ENCODE measurements around the gene EXOSC5.
"Not testable (repeated sequence)": the region's sequence is repeated elsewhere in the genome, so short reads cannot be mapped to it uniquely, and the experiment has no call there.

Gene EXOSC5

DNA sequence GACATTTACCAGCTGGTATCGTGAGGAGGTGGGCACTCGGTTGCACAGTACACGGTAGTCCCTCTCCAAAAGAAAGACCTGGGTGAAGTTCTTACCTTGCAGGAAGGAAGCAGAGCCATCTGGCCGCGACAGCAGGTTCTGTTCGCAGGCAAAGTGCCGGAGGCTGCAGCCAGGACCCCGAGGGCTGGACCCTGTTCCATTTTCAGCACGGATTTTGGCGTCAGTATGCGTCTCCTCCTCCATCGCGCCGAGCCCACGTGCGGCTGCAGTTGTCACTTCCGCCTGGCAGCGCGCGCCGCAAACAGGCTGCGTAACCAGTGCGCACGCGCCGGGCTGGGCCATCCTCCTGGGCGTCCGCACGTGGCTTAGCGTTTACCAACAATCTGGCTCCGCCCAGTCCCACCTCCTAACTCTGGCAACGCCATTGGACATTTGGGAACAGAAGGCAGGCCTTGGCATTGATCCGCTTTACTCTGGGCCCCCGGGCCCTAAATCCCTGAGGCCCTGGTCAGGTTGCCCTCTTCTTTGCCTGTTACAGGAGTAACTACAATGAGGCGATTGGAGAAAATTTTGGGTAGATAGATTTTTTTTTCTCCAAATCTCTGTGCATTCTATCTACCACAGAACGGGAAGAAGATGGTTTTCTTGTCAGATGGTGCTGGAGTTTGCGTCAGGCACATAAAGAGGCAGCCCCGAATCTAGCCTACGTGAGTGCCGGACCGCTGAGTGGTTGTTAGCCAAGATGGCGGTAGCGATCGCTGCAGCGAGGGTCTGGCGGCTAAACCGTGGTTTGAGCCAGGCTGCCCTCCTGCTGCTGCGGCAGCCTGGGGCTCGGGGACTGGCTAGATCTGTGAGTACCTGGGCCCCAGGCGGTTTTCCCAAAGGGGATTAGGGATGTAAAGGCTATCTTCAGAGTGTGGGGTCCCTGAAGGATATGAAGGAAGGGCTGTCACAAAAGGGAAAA is at the start of gene EXOSC5, which contains the start of gene BCKDHA:
EXOSC5 (minus strand) TSS at position 274 of the 964 bp plus-strand sequence; CDS start at position 243, 31 bp downstream.
BCKDHA (plus strand) TSS at position 733 of the 964 bp plus-strand sequence; CDS start at position 743, 10 bp downstream.
- peak; percentile 100 for DNase-seq

GRCh38 chr19:41445575-41445974 is 48.4 kb upstream of the EXOSC5 start:
- DNase-seq: no peak

DNA sequence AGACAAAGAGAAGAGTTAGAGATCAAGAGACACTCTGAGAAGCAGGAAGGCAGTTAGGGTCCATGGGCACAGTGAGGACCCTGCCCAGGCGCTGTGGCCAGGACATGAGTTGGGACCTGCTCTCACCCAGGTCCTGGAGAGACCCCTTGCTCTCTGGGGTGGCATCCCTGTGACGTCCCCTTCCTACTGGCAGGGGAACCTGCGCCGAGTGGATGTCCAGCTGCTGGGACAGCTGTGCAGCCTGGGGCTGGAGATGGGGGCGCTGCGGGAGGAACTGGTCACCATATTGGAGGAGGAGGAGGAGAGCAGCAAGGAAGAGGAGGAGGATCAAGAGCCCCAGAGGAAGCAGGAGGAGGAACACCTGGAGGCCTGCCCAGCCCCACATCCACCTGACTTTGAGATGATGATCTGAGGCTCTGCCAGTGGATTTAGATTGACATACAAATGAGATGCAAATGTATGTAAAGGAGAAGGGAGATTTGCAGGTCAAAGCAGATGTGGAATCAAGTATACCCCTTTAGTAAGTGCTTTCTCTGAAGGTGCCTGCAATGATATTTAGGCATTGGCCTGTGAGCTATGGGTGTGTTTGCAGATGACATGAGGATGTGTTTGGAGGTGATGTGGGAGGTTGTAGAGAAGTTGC is 46.8 kb upstream of the EXOSC5 start:
- DNase-seq: no peak

- no peak for DNase-seq
Measured at GRCh38 chr19:41442473-41443355, 45.6 kb upstream of the EXOSC5 start, which contains the start of gene ERICH4. ERICH4 (plus strand) TSS chr19:41443156; CDS start chr19:41443170, 14 bp downstream.

DNA sequence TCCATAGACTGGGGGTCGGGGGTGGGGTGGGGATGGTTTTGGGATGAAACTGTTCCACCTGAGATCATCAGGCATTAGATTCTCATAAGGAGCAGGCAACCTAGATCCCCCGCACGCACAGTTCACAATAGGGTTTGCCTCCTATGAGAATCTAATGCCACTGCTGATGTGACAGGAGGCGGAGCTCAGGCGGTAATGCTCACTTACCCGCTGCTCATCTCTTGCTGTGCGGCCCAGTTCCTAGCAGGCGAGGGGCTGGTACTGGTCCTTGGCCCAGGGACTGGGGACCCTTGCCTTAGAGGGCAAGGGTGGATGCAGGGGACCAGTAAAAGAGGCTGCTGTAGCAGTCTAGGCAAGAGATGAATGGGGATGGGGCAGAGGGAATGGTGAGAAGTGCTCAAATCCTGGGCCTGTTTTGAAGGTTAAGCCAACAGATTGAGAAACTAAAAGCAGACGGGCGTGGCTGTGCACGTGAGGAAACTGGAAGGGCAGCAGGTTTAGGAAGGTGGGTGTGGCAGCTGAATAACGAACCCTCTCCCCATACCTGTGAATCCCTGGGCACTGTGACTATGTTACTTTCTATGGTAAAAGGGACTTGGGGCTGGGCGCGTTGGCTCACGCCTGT is 44.3 kb upstream of the EXOSC5 start:
- DNase-seq: no peak

- DNase-seq: peak; percentile 99
Measured at GRCh38 chr19:41439441-41440222, 42.5 kb upstream of the EXOSC5 start, which contains the start of gene DMAC2. DMAC2 (minus strand) TSS chr19:41439912; CDS start chr19:41439899, 13 bp downstream.

- DNase-seq: no peak
Measured at GRCh38 chr19:41437944-41438574, 40.9 kb upstream of the EXOSC5 start.

DNA sequence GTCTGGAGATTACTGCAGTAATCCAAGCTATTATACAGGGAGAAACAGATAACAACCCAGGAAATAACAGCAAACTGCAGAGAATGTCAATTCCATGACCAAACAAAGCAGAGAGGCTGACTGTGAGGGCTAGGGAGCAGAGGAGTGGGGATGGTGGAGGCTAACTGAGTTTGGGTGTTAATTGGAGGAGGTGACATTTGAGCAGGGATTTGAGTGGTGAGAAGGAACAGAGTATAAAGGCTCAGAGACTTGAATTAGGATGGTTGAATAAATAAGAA is 39.5 kb upstream of the EXOSC5 start:
- DNase-seq: no peak

GRCh38 chr19:41435936-41436673 is 38.9 kb upstream of the EXOSC5 start:
- DNase-seq: no peak

GRCh38 chr19:41435376-41435775 is 38.2 kb upstream of the EXOSC5 start:
- DNase-seq: not testable (repeated sequence)

DNA sequence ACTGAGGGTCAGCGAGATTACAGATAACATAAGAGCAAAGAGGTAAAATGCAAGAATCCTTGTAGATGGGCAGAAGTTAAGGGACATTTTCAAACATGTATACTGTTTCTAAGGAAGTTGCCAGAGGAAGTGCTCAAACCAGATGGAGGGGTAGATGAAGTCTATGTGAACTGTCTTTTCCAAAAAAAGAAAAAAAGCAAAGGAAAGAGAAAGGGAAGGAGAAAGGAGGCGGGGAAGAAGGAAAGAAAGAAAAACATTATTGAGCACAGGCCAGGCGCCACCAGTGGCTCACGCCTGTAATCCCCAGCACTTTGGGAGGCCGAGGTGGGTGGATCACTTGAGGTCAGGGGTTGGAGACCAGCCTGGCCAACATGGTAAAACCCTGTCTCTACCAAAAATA is 37.3 kb upstream of the EXOSC5 start:
- no peak for DNase-seq

DNA sequence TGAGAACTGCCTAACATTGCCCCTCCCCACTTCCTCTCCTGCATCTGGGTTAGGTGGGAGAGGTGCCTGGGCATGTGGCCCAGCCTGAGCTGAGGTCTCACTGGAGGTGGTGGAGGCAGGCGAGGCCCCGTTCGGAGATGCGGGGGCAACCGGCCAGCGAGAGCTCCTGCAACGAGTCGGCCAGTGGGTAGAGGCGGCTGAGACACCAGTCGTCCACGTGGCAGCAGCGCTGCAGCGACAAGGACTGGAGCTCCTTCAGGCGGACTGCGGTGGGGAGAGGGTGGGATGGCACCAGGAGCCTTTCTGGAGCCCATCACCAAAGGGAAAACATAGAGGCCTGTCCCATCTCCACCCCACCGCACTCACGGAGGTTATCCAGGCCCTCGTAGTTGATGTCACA is 36.0 kb upstream of the EXOSC5 start:
- DNase-seq: no peak

DNA sequence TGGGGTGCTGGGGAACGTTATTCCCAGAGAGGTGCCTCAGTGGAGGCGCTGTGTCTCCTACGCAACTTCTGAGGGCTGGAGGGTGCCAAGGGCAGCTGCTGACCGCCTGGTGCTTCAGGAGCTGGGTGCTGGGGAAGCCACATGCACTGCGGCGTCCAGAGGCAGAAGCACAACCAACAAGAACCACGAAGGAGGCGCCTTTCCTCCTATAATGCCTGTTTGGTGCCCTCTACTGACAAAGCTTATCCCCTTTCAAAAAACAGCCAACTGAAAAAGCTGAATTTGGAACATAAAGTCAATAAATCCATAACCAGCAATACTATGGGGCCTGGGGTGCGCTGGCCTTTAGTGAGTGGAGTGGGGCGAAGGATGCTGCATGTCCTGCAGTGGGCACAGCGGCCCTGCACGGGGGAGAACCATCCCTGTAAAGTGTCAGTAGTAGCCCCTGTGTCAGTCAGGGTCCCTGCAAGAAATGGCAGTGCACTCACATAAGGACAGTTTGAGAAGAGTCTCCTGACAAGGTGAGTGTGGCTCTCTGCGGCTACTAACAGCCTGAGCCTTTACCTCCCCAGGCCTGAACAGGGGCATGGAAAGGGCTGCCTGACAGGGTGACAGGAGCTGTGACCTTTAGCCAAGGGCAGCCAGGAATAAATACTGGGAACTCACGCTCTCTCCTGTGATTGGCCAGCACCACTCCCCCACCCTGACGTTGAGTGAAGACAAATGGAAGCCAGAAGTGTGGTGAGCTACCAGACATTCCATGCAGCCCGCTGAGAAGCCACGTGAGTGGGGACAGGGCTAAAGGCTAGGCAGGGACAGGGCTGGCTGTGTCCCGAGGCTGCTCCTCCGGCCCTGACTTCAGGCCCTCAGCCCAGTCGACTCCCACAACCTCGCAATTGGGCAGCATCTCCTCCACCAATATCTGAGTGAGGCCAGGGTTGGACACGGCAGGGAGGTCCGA is 34.5 kb upstream of the EXOSC5 start:
- peak; percentile 7 for DNase-seq

GRCh38 chr19:41430922-41431321 is 33.8 kb upstream of the EXOSC5 start:
- DNase-seq: no peak

GRCh38 chr19:41428481-41428859 is 31.3 kb upstream of the EXOSC5 start:
- DNase-seq: no peak

GRCh38 chr19:41427647-41428480 is 30.7 kb upstream of the EXOSC5 start:
- DNase-seq: peak; percentile 48

- peak; percentile 90 for DNase-seq
Measured at GRCh38 chr19:41426952-41427646, 29.9 kb upstream of the EXOSC5 start, which contains the start of gene B3GNT8. B3GNT8 (minus strand) TSS chr19:41427374; CDS start chr19:41426778, 596 bp downstream.

Measured in NCI-H1105 (cell line).